GM12874 (cell line): ENCODE data around the gene TBC1D22A.

ENCODE experiments used
- TF ChIP-seq, protein P1 (sequence below): IDR thresholded peaks from 2 replicates; pipeline ENCODE4 v1.5.1; 2011; ENCODE audit warnings: low read depth, mild to moderate bottlenecking, control low read depth, low read length, moderate library complexity; ENCODE audit not compliant: insufficient read depth

The TBC1D22A gene

GRCh38 chr22:47055073-47055355 lies 292.6 kb downstream of the TBC1D22A start:
- TF ChIP-seq, protein P1, sequence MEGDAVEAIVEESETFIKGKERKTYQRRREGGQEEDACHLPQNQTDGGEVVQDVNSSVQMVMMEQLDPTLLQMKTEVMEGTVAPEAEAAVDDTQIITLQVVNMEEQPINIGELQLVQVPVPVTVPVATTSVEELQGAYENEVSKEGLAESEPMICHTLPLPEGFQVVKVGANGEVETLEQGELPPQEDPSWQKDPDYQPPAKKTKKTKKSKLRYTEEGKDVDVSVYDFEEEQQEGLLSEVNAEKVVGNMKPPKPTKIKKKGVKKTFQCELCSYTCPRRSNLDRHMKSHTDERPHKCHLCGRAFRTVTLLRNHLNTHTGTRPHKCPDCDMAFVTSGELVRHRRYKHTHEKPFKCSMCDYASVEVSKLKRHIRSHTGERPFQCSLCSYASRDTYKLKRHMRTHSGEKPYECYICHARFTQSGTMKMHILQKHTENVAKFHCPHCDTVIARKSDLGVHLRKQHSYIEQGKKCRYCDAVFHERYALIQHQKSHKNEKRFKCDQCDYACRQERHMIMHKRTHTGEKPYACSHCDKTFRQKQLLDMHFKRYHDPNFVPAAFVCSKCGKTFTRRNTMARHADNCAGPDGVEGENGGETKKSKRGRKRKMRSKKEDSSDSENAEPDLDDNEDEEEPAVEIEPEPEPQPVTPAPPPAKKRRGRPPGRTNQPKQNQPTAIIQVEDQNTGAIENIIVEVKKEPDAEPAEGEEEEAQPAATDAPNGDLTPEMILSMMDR: no peak

DNA sequence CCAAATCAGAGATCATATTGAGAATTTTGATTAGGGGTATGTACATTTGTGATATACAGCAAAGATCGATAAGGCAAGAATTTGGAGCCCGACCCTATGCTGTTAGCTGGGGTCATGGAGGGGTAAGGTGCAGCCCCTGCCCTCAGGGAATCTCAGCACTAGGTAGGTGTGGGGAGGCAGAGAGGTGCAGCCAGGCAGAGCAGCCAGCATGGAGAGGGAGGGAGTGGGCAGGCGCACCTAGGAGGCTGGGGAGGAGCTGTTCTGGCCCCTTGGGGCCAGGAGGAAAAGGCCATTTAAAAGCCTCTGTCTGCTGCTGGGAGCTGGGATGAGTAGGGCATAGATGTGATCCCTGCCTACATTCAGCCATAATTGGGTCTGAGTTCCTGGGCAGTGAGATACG lies 293.0 kb downstream of the TBC1D22A start:
- TF ChIP-seq, protein P1: no peak

DNA sequence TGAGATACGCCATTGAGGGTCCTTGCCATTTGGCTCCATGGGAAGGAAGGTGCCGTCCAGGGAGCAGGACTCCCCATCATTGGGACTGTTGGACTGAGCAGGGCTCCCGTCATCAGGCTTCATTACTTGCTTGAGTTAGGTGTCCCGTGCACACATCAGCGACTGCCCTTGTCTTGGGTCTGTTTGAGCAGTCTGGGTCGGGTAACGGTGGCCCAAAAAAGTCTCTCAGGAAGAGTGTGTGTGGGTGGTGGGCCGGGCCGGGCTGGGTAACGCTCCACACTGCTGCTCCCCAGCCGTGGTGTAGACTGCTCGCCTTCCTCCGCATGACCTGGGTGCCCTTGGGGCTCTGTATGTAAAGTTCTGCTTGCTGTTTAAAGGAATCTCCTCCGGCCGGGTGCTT lies 293.5 kb downstream of the TBC1D22A start:
- TF ChIP-seq, protein P1: no peak

DNA sequence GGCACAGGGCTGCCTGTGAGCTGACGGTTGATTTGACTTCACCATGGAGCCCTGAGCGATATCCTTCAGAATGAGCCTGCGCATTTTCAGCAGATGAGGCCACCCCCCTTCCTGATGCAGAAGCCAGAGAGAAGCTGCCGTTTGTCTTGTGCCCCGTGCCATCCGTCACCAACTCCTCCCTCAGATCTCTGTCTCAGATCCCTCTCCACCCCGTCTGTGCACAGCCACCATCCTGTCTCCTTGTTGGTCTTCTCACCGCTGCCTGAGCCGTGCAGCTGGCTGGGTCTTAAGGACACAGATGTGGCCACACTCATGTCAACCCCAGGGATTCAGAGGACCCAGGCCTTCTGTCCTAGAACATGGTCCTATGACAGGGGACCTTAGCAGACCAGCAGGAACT lies 293.9 kb downstream of the TBC1D22A start:
- TF ChIP-seq, protein P1: no peak

- TF ChIP-seq, protein P1: no peak
Measured at GRCh38 chr22:47056776-47057470, 294.5 kb downstream of the TBC1D22A start.

DNA sequence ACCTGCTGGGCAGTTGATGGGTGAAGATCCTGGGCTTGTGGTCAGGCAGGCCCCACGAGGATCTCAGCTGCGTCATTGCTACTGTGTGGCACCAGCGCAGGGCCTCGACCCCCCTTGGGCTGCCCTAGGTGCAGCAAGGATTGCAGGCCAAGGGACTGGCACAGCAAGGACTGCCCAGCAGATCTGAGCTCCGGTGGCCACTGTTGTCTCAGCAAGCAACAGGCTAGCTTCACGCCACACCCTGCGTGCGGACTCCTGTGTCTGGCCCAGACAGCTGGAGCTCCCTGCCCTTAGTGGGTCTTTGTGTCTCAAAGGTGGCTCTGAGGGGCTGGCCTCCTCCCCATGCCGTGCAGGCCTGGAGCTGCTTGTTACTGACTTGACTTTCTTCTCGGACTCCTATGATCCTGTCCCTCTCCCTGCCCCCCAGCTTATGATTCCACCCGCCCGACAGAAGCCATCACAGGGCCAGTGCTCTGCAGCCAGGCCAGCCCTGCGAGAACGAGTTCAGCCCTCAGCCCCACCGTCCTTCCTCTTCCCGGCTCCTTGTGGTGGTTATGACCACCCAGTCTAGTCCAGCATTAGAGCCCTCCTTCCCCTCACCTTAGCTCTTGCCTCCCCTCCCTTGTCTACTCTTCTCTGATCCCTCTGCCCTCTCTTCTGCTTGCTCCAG lies 295.6 kb downstream of the TBC1D22A start:
- TF ChIP-seq, protein P1: no peak

DNA sequence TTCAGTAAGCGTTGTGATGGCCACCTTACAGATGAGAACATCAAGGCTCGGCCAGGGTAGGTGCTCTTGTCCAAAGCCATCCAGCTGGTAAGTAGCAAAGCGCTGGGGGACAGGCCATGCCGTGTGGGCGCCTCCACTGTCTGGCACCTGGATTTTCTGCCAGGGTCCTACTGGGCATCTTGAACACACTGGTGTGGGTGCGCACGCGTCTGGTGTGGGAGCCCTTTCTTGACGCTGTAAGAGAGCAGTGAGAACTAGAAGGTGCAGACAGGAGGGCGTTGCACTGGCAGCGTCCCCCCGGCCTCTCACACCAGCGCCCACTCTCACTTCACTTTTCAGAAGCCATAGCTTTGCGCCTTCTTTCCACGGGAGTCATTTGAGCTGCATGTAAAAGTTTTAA lies 296.6 kb downstream of the TBC1D22A start:
- TF ChIP-seq, protein P1: no peak
